BJ (cell line): ENCODE data around the gene CHAMP1. TPM values are rescaled to one million over a fixed set of nuclear protein-coding genes. Genes with fewer than 3 reads are reported as not detected.

Experiments
- CTCF ChIA-PET: fragments of 350-600 bp; formaldehyde crosslinking; extraction: SDS; loops from one replicate; lab custom pipeline; 2021; ENCODE audit warnings: antibody characterized with exemption, inconsistent platforms; lab: Yijun Ruan, JAX
- POLR2A ChIA-PET: fragments of 300-600 bp; sonication (Branson Sonifier 250); formaldehyde crosslinking; extraction: SDS; loops from one replicate; lab custom pipeline; 2021; ENCODE audit warnings: antibody characterized with exemption; lab: Charles Lee
- DNase-seq: peaks from one replicate; pipeline ENCODE4 v3.0.0-alpha.2; 2011; ENCODE audit warnings: low read depth
- H3K27me3 ChIP-seq: 2 replicates; pipeline ENCODE4 v1.6.0; 2011; ENCODE audit warnings: low read length; ENCODE audit not compliant: control insufficient read depth, insufficient read depth
- H3K36me3 ChIP-seq: 2 replicates; pipeline ENCODE4 v1.5.1; 2011; ENCODE audit warnings: low read length; ENCODE audit not compliant: control insufficient read depth, insufficient read depth
- H3K4me3 ChIP-seq: 2 replicates; pipeline ENCODE4 v1.5.1; 2011; ENCODE audit warnings: low read depth, mild to moderate bottlenecking, control low read depth, low read length
- polyA plus RNA-seq: library from polyadenylated mRNA; depleted of rRNA; stranded (reverse); fragments of >200 nt; gene quantifications from 2 replicates; pipeline ENCODE4 v1.2.3, GENCODE V29; 2011
- TF ChIP-seq, protein P1 (sequence below): IDR thresholded peaks from 2 replicates; pipeline ENCODE4 v1.5.1; 2011; ENCODE audit warnings: low read depth, mild to moderate bottlenecking, control low read depth, inconsistent platforms, low read length, moderate library complexity; ENCODE audit not compliant: insufficient read depth

The CHAMP1 gene
- polyA plus RNA-seq, 1 experiment, result 24.8 TPM

DNA sequence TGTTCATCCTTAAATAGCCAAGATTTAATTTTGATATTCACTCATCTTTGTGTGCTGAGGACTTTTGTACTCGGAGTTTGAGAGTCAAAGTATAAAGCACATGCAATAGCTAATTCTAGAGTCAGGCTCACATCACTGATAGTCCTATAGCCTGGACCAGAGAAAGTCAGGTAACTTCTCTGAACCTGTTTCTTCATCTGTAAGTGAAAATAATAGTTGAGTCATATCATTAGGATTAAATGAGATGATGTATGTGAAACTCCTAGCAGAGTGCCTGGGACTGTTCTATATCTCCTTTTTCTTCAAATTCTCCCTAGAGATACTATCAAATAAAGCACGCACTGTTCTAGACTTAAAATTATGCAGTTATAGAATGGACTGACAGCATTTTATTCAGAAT is 9.0 kb downstream of the CHAMP1 start:
- POLR2A ChIA-PET, result no interaction called here
- peaks cover 17% of the 10 kb centered on the region for H3K36me3 ChIP-seq
- H3K27me3 ChIP-seq, result no peaks in the 10 kb centered on the region
- DNase-seq, result no peak
- CTCF ChIA-PET, result no interaction called here
- no peak overlapping the region for H3K4me3 ChIP-seq
- TF ChIP-seq, protein P1, sequence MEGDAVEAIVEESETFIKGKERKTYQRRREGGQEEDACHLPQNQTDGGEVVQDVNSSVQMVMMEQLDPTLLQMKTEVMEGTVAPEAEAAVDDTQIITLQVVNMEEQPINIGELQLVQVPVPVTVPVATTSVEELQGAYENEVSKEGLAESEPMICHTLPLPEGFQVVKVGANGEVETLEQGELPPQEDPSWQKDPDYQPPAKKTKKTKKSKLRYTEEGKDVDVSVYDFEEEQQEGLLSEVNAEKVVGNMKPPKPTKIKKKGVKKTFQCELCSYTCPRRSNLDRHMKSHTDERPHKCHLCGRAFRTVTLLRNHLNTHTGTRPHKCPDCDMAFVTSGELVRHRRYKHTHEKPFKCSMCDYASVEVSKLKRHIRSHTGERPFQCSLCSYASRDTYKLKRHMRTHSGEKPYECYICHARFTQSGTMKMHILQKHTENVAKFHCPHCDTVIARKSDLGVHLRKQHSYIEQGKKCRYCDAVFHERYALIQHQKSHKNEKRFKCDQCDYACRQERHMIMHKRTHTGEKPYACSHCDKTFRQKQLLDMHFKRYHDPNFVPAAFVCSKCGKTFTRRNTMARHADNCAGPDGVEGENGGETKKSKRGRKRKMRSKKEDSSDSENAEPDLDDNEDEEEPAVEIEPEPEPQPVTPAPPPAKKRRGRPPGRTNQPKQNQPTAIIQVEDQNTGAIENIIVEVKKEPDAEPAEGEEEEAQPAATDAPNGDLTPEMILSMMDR, result no peak

DNA sequence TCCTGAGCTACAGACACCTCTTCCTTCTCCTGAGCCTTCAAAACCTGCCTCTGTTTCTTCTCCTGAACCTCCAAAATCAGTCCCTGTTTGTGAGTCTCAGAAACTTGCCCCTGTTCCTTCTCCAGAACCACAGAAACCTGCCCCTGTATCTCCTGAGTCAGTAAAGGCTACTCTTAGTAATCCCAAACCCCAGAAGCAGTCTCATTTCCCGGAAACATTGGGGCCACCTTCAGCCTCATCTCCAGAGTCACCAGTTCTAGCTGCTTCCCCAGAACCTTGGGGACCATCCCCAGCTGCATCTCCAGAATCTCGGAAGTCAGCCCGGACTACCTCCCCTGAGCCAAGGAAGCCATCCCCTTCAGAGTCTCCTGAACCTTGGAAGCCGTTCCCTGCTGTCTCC is 10.0 kb downstream of the CHAMP1 start:
- DNase-seq, result no peak
- TF ChIP-seq, protein P1, result no peak
- H3K27me3 ChIP-seq, result no peaks in the 10 kb centered on the region
- ChIA-PET CTCF (no interaction called here), POLR2A (no interaction called here)
- no peak overlapping the region for H3K4me3 ChIP-seq
- H3K36me3 ChIP-seq, result peaks cover 17% of the 10 kb centered on the region

DNA sequence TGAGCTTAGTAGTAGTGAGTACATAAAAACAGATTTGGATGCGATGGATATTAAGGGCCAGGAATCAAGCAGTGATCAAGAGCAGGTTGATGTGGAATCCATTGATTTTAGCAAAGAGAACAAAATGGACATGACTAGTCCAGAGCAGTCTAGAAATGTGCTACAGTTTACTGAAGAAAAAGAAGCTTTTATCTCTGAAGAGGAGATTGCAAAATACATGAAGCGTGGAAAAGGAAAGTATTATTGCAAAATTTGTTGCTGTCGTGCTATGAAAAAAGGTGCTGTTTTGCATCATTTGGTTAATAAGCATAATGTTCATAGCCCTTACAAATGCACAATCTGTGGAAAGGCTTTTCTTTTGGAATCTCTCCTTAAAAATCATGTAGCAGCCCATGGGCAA is 11.4 kb downstream of the CHAMP1 start:
- H3K36me3 ChIP-seq, result peaks cover 17% of the 10 kb centered on the region
- no peak for DNase-seq
- ChIA-PET POLR2A (no interaction called here), CTCF (interaction anchor here (0.6 to 1.7 kb wide), 2 partner anchors 11 to 13 kb away, joined by 4 to 5 read pairs; no protein-coding TSS in a partner anchor)
- TF ChIP-seq, protein P1, result no peak
- no peak overlapping the region for H3K4me3 ChIP-seq
- no peaks in the 10 kb centered on the region for H3K27me3 ChIP-seq

DNA sequence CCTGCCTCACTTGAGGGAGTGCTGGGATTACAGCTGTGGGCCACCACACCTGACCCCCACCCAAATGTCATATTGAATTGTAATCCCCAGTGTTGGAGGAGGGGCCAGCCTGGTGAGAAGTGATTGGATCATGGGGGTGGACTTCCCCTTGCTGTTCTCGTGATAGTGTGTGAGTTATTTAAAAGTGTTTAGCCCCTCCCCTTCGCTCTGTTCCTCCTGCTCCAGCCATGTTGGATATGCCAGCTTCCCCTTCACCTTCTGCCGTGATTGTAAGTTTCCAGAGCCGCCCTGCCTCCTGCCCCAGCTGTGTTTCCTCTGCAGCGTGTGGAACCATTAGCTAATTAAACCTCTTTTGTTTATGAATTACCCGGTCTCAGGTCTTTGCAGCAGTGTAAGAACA is 13.7 kb downstream of the CHAMP1 start:
- peaks cover 14% of the 10 kb centered on the region for H3K36me3 ChIP-seq
- H3K4me3 ChIP-seq, result no peak overlapping the region
- no peaks in the 10 kb centered on the region for H3K27me3 ChIP-seq
- no peak for DNase-seq
- ChIA-PET CTCF (interaction anchor here (3.0 kb wide), 1 partner anchor 12 kb away, joined by 16 read pairs; no protein-coding TSS in a partner anchor), POLR2A (no interaction called here)
- TF ChIP-seq, protein P1, result no peak

DNA sequence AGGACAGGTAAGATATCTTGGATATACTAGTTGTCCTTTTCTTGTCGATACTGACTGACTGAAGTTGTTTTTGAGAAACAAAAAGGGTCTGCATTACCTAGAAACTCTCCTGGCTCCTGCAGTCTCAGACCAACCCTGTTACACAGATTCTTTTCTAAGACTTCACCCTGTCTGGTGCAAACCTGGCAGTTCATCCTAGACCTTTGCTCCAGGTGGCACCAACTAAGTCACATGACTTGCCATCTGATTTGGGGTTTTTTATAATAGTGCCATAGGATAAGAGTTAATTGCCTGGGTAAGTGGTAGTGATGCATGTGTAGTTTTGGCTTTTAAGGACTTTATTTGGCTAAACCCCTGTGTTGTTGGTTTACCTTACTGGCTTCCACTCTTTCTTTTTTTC is 14.3 kb downstream of the CHAMP1 start:
- Histone ChIP-seq H3K4me3 (no peak overlapping the region), H3K36me3 (peaks cover 14% of the 10 kb centered on the region), H3K27me3 (no peaks in the 10 kb centered on the region)
- ChIA-PET POLR2A (no interaction called here), CTCF (interaction anchor here (3.0 kb wide), 1 partner anchor 12 kb away, joined by 16 read pairs; no protein-coding TSS in a partner anchor)
- no peak for DNase-seq
- TF ChIP-seq, protein P1, result no peak
